PC-3 (cell line): ENCODE data around the gene ANK2.

ENCODE experiments used
- EZH2 ChIP-seq: fragments of 300-600 bp; sonication (generic); IDR thresholded peaks from one replicate; pipeline ENCODE4 v1.6.1; 2017; ENCODE audit warnings: antibody characterized with exemption, mild to moderate bottlenecking, low read length; ENCODE audit not compliant: unreplicated experiment
- EZH2phosphoT487 ChIP-seq: fragments of 300-600 bp; sonication (generic); IDR thresholded peaks from 2 replicates; pipeline ENCODE4 v1.6.1; 2018; ENCODE audit warnings: mild to moderate bottlenecking, antibody characterized with exemption, low read length, borderline replicate concordance
- TF ChIP-seq, protein P1 (sequence below): fragments of 300-600 bp; sonication (generic); conservative IDR thresholded peaks from 2 replicates; pipeline ENCODE4 v1.5.1; 2017; ENCODE audit warnings: antibody characterized with exemption, low read depth, mild to moderate bottlenecking, low read length

DNA sequence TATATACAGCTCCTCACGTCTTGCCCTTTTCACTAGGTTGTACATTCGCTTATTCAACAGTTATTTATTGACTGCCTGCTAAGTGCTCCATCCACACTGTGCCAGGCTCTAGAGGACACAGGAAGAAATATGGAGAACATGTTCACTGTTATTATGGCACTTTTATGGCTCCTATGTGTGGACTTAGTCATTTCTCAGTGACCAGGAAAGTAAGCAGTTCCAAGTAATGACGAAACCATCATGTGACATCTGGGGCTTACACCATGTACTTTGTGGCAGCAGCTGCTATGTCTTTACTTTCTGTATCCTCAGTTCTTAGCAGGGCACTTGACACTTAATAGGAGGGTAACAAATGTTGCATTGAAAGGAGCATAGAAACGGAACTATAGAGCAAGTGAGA lies 278.0 kb downstream of the ANK2 start:
- TF ChIP-seq, protein P1, sequence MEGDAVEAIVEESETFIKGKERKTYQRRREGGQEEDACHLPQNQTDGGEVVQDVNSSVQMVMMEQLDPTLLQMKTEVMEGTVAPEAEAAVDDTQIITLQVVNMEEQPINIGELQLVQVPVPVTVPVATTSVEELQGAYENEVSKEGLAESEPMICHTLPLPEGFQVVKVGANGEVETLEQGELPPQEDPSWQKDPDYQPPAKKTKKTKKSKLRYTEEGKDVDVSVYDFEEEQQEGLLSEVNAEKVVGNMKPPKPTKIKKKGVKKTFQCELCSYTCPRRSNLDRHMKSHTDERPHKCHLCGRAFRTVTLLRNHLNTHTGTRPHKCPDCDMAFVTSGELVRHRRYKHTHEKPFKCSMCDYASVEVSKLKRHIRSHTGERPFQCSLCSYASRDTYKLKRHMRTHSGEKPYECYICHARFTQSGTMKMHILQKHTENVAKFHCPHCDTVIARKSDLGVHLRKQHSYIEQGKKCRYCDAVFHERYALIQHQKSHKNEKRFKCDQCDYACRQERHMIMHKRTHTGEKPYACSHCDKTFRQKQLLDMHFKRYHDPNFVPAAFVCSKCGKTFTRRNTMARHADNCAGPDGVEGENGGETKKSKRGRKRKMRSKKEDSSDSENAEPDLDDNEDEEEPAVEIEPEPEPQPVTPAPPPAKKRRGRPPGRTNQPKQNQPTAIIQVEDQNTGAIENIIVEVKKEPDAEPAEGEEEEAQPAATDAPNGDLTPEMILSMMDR = no peak
- TF ChIP-seq EZH2 = no peak
- no peak for TF ChIP-seq EZH2phosphoT487
